HepG2 (cell line): ENCODE results near the gene C16orf89. TPM values are rescaled to one million over a fixed set of nuclear protein-coding genes. Genes with fewer than 3 reads are reported as not detected.
A peak's percentile ranks its signal among the peaks of the same experiment; 100 is the strongest.

ENCODE experiments used
- ASH2L ChIP-seq: fragments of 300-600, 200-600 bp; sonication (generic); IDR thresholded peaks from 2 replicates; pipeline ENCODE4 v1.7.0; 2017; ENCODE audit warnings: low read depth, mild to moderate bottlenecking, moderate library complexity, mixed read lengths, low read length; ENCODE audit not compliant: insufficient read length
- BRCA1 ChIP-seq: sonication (generic); formaldehyde crosslinking; IDR thresholded peaks from 2 replicates; pipeline ENCODE4 v1.4.0; 2020; ENCODE audit warnings: missing genetic modification reagents
- CBX1 ChIP-seq: IDR thresholded peaks from one replicate; pipeline ENCODE4 v1.6.1; 2016; ENCODE audit warnings: antibody characterized with exemption, low read depth
- CHD4 ChIP-seq: fragments of 200-600 bp; sonication (generic); IDR thresholded peaks from 2 replicates; pipeline ENCODE4 v1.7.0; 2017; ENCODE audit warnings: mild to moderate bottlenecking, low read length, borderline replicate concordance
- CREB1 ChIP-seq, 2 experiments: fragments of 450-650 bp in 1 of 2; IDR thresholded peaks; 2 replicates each; pipeline ENCODE4 v1.6.1; 2016 to 2017; ENCODE audit warnings: control low read depth in 1 of 2, mild to moderate bottlenecking in 1 of 2, missing compliant biosample characterization in 1 of 2, missing genetic modification characterization in 1 of 2
- ELK4 ChIP-seq: sonication (generic); formaldehyde crosslinking; IDR thresholded peaks from 2 replicates; pipeline ENCODE4 v1.9.0; 2021; ENCODE audit warnings: missing genetic modification reagents, borderline replicate concordance
- MLXIP ChIP-seq: sonication (generic); formaldehyde crosslinking; IDR thresholded peaks from 2 replicates; pipeline ENCODE4 v1.9.0; 2021; ENCODE audit warnings: missing genetic modification reagents, borderline replicate concordance
- NR0B2 ChIP-seq: sonication (generic); formaldehyde crosslinking; IDR thresholded peaks from 2 replicates; pipeline ENCODE4 v1.4.0; 2020; ENCODE audit warnings: mild to moderate bottlenecking, missing genetic modification reagents
- RAD21 ChIP-seq: fragments of 450-650 bp; formaldehyde crosslinking; IDR thresholded peaks from 2 replicates; pipeline ENCODE4 v1.5.0; 2020; ENCODE audit warnings: mild to moderate bottlenecking
- RBFOX2 ChIP-seq: fragments of 200-400 bp; formaldehyde crosslinking; IDR thresholded peaks from 2 replicates; pipeline ENCODE4 v1.6.1; 2017; ENCODE audit warnings: low read depth, mild to moderate bottlenecking, low read length
- TCF12 ChIP-seq, 2 experiments: fragments of 450-650 bp in 1 of 2; sonication (generic) in 1 of 2; formaldehyde crosslinking in 1 of 2; IDR thresholded peaks; 2 replicates each; pipeline versions ENCODE4 v1.6.1 to v1.8.0; 2017 to 2022; ENCODE audit warnings: antibody characterized with exemption in 1 of 2, mild to moderate bottlenecking in 1 of 2, missing genetic modification reagents in 1 of 2, moderate library complexity in 1 of 2
- TGIF2 ChIP-seq: IDR thresholded peaks from 2 replicates; pipeline ENCODE4 v1.6.1; 2016; ENCODE audit warnings: control low read depth, missing compliant biosample characterization
- YEATS4 ChIP-seq: sonication (generic); formaldehyde crosslinking; IDR thresholded peaks from 2 replicates; pipeline ENCODE4 v1.4.0; 2020; ENCODE audit warnings: missing genetic modification reagents, borderline replicate concordance
- ZBTB37 ChIP-seq: sonication (generic); formaldehyde crosslinking; IDR thresholded peaks from 2 replicates; pipeline ENCODE4 v1.4.0; 2020; ENCODE audit warnings: mild to moderate bottlenecking, missing genetic modification reagents
- ZHX1 ChIP-seq: sonication (generic); formaldehyde crosslinking; IDR thresholded peaks from 2 replicates; pipeline ENCODE4 v1.8.1; 2022; ENCODE audit warnings: low read depth, mild to moderate bottlenecking, missing genetic modification reagents
- ZKSCAN8 ChIP-seq: IDR thresholded peaks from 2 replicates; pipeline ENCODE4 v1.6.1; 2016; ENCODE audit warnings: borderline replicate concordance, missing genetic modification reagents, missing compliant biosample characterization
- ZNF235 ChIP-seq: sonication (generic); formaldehyde crosslinking; IDR thresholded peaks from 2 replicates; pipeline ENCODE4 v1.8.1; 2023; ENCODE audit warnings: mild to moderate bottlenecking, missing genetic modification reagents, borderline replicate concordance
- ZNF274 ChIP-seq: sonication (generic); formaldehyde crosslinking; IDR thresholded peaks from 2 replicates; pipeline ENCODE4 v1.5.1; 2020; ENCODE audit warnings: mild to moderate bottlenecking, missing genetic modification reagents
- ZNF333 ChIP-seq: sonication (generic); formaldehyde crosslinking; IDR thresholded peaks from 2 replicates; pipeline ENCODE4 v1.4.0; 2020; ENCODE audit warnings: mild to moderate bottlenecking, missing genetic modification reagents, borderline replicate concordance
- ZNF572 ChIP-seq: sonication (generic); formaldehyde crosslinking; IDR thresholded peaks from 2 replicates; pipeline ENCODE4 v1.5.1; 2020; ENCODE audit warnings: mild to moderate bottlenecking, missing genetic modification reagents
- polyA plus RNA-seq, 8 experiments: library from polyadenylated mRNA; depleted of rRNA in 3 of 8; stranded (reverse) in 7 of 8; unstranded in 1 of 8; fragments of >200 nt; fragmentation: Illumina TruSeq in 4 of 8; extraction: Trizol in 4 of 8; gene quantifications; 2 replicates each; pipeline versions ENCODE4 v1.2.1 to v1.2.3, GENCODE V29; 2011 to 2016; ENCODE audit warnings: low read depth in 4 of 8, missing spikeins in 1 of 8, mixed read lengths in 1 of 8; ENCODE audit not compliant: insufficient read depth in 1 of 8
- total RNA-seq, 5 experiments: library from RNA; depleted of rRNA; stranded (reverse); fragments of >200 nt; fragmentation: Illumina TruSeq; extraction: Trizol; gene quantifications; 2 replicates each; pipeline ENCODE4 v1.2.3, GENCODE V29; 2016; ENCODE audit warnings: low read depth in 1 of 5

The C16orf89 gene
- total and polyA plus RNA-seq, 2 of the 13 experiments (the other 11 are each of a cell fraction or from before 2014, with no cell fraction given) = 1.9 to 3.4 TPM

GRCh38 chr16:5035909-5036227 lies 29.9 kb downstream of the C16orf89 start (continued):
- TF ChIP-seq TCF12 (IDR thresholded peaks at IDR 0.05) (no peak), TCF12 (CRISPR knock-in tag; IDR thresholded peaks at IDR 0.05) (0 out of 2 replicates have a peak, but pooled peaks have one; percentile 18), CHD4 (peak; percentile 82), RAD21 (CRISPR knock-in tag) (no peak), ZNF274 (CRISPR knock-in tag) (0 out of 2 replicates have a peak, but pooled peaks have one; percentile 5), ZKSCAN8 (CRISPR knock-in tag) (0 out of 2 replicates have a peak, but pooled peaks have one; percentile 7), CBX1 (no peak), ZNF235 (0 out of 2 replicates have a peak, but pooled peaks have one; percentile 83), MLXIP (CRISPR knock-in tag) (0 out of 2 replicates have a peak, but pooled peaks have one; percentile 45), CREB1 (IDR thresholded peaks at IDR 0.05) (no peak), CREB1 (CRISPR knock-in tag; IDR thresholded peaks at IDR 0.05) (0 out of 2 replicates have a peak, but pooled peaks have one; percentile 44), TGIF2 (CRISPR knock-in tag) (peak; percentile 10; the same call in 1 of the 2 replicates), ZNF333 (CRISPR knock-in tag) (peak; percentile 48; the same call in 1 of the 2 replicates), YEATS4 (CRISPR knock-in tag) (peak; percentile 16; the same call in 1 of the 2 replicates), ZHX1 (CRISPR knock-in tag) (0 out of 2 replicates have a peak, but pooled peaks have one; percentile 10), ASH2L (peak; percentile 2), BRCA1 (CRISPR knock-in tag) (peak; percentile 43; the same call in 1 of the 2 replicates), RBFOX2 (peak; percentile 34; the same call in 1 of the 2 replicates), ZBTB37 (CRISPR knock-in tag) (no peak), NR0B2 (CRISPR knock-in tag) (0 out of 2 replicates have a peak, but pooled peaks have one; percentile 9), ELK4 (no peak), ZNF572 (CRISPR knock-in tag) (0 out of 2 replicates have a peak, but pooled peaks have one; percentile 5)
